ENCODE data around the gene GJA4. TPM values are rescaled to one million over a fixed set of nuclear protein-coding genes. Genes with fewer than 3 reads are reported as not detected.
"Not testable (repeated sequence)": the region's sequence is repeated elsewhere in the genome, so short reads cannot be mapped to it uniquely, and the experiment has no call there.

GJA4 gene
- total and polyA plus RNA-seq, 7 donors: 0.60 to 14.7 (median 7.2) TPM; not detected in 1

GRCh38 chr1:34808051-34808810 lies 15.4 kb downstream of the GJA4 start:
- no peaks in the 10 kb centered on the region for H3K27me3 ChIP-seq
- 92 to 93% methylated on average over 9 of the region's 9 CpGs for WGBS, 2 donors
- peaks cover 0 to 3% (median 0%) of the 10 kb centered on the region in 4 donors for H3K9me3 ChIP-seq
- TF ChIP-seq EP300 (IDR thresholded peaks at IDR 0.05) (no peak), POLR2A (IDR thresholded peaks at IDR 0.05) (no peak), POLR2AphosphoS5 (IDR thresholded peaks at IDR 0.05) (no peak)
- TF ChIP-seq, protein P1, sequence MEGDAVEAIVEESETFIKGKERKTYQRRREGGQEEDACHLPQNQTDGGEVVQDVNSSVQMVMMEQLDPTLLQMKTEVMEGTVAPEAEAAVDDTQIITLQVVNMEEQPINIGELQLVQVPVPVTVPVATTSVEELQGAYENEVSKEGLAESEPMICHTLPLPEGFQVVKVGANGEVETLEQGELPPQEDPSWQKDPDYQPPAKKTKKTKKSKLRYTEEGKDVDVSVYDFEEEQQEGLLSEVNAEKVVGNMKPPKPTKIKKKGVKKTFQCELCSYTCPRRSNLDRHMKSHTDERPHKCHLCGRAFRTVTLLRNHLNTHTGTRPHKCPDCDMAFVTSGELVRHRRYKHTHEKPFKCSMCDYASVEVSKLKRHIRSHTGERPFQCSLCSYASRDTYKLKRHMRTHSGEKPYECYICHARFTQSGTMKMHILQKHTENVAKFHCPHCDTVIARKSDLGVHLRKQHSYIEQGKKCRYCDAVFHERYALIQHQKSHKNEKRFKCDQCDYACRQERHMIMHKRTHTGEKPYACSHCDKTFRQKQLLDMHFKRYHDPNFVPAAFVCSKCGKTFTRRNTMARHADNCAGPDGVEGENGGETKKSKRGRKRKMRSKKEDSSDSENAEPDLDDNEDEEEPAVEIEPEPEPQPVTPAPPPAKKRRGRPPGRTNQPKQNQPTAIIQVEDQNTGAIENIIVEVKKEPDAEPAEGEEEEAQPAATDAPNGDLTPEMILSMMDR (IDR thresholded peaks at IDR 0.05): no peak
- no peak overlapping the region for H3K27ac ChIP-seq
- H3K36me3 ChIP-seq: no peaks in the 10 kb centered on the region
- H3K4me3 ChIP-seq: no peak overlapping the region
- intact Hi-C loops (cut with DNase I): no loop called here
- H3K4me1 ChIP-seq: peaks cover 0 to 3% (median 0%) of the 10 kb centered on the region in 4 donors
- DNase-seq: no peak

DNA sequence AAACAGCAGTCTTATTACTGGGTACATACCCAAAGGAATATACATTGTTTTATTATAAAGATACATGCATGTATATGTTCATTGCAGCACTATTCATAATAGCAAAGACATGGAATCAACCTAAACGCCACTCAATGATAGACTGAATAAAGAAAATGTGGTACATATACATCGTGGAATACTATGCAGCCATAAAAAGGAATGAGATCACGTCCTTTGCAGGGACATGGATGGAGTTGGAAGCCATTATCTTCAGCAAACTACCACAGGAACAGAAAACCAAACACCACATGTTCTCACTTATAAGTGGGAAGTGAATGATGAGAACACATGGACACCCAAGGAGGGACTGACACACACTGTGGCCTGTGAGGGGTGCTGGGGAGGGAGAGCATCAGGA lies 18.0 kb downstream of the GJA4 start:
- intact Hi-C loops (cut with DNase I); DNase-seq; H3K4me1 ChIP-seq; H3K4me3 ChIP-seq; H3K36me3 ChIP-seq; H3K27me3 ChIP-seq; H3K9me3 ChIP-seq; H3K27ac ChIP-seq: not testable (repeated sequence)
- 88 to 95% methylated on average over 3 of the region's 3 CpGs for WGBS, 2 donors

- Histone ChIP-seq H3K4me3 (no peak overlapping the region), H3K9me3 (no peaks in the 10 kb centered on the region), H3K36me3 (no peaks in the 10 kb centered on the region), H3K27ac (no peak overlapping the region), H3K27me3 (no peaks in the 10 kb centered on the region), H3K4me1 (no peaks in the 10 kb centered on the region)
- TF ChIP-seq POLR2A (IDR thresholded peaks at IDR 0.05) (no peak), EP300 (IDR thresholded peaks at IDR 0.05) (no peak), POLR2AphosphoS5 (IDR thresholded peaks at IDR 0.05) (no peak)
- TF ChIP-seq, protein P1 (IDR thresholded peaks at IDR 0.05): no peak
- no peak for DNase-seq
- intact Hi-C loops (cut with DNase I): no loop called here
Observed at GRCh38 chr1:34816332-34816731, 23.5 kb downstream of the GJA4 start.

DNA sequence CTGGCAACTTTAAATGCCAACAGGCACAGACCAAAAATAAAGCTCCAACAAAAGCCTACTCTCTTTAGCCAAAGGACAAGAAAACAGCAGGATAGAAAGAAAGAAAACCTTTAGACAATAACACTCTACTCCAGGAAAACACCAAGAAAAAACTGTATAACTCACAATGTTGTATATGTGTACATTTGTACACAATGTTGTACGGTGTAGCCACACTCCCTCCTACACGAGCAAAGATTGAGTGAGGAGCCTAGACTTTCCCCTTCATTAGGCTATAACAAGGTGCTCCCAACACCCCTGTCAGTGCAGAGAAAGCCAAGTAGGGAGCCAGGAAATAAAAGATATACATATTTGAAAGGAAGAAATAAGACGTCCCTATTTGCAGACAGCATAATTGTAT lies 24.0 kb downstream of the GJA4 start:
- DNase-seq: no peak
- TF ChIP-seq POLR2AphosphoS5 (IDR thresholded peaks at IDR 0.05) (no peak), POLR2A (IDR thresholded peaks at IDR 0.05) (no peak), EP300 (IDR thresholded peaks at IDR 0.05) (no peak)
- TF ChIP-seq, protein P1 (IDR thresholded peaks at IDR 0.05): no peak
- WGBS, 2 donors: 20 to 68% methylated on average over 3 of the region's 3 CpGs

DNA sequence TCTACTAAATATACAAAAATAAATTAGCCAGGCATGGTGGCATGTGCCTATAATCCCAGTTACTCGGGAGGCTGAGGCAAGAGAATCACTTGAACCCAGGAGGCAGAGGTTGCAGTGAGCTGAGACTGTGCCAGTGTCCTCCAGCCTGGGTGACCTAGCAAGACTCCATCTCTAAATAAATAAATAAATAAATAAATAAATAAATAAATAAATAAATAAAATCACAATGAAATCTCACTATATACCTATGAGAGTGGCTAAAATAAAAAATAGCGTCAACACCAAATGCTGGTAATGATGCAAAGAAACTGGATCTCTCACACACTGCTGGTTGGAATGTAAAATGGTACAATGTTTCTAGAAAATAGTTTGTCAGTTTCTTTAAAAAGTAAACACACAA lies 26.1 kb downstream of the GJA4 start:
- intact Hi-C loops (cut with DNase I); DNase-seq; H3K4me1 ChIP-seq; H3K27ac ChIP-seq; H3K9me3 ChIP-seq; H3K4me3 ChIP-seq; H3K36me3 ChIP-seq; H3K27me3 ChIP-seq: not testable (repeated sequence)
- WGBS, 2 donors: 92 to 96% methylated on average over 2 of the region's 2 CpGs

More for the DNA sequence above, 24.0 kb downstream of the GJA4 start:
- no peaks in the 10 kb centered on the region for H3K36me3 ChIP-seq
- H3K27ac ChIP-seq: no peak overlapping the region
- H3K4me1 ChIP-seq: no peaks in the 10 kb centered on the region
- H3K9me3 ChIP-seq: no peaks in the 10 kb centered on the region
- intact Hi-C loops (cut with DNase I): no loop called here
- H3K4me3 ChIP-seq: no peak overlapping the region
- H3K27me3 ChIP-seq: no peaks in the 10 kb centered on the region

DNA sequence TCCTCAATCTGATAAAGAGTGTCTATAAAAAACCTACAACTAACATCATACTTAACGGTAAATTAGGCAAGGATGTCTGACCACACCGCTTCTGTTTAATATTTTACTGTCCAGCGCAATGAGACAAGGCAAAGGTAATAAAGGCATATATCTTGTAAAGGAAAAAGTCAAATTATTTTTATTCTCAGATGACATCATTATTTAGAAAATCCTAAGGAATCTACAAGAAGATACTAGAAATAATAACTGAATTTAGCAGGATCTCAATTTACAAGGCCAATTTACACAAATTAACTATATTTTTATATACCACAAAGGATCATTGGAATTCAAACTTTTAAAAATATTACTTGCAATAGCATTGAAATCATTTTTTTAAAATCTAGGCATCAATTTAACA lies 29.4 kb downstream of the GJA4 start:
- Histone ChIP-seq H3K27ac (no peak overlapping the region), H3K36me3 (no peaks in the 10 kb centered on the region), H3K9me3 (no peaks in the 10 kb centered on the region), H3K27me3 (no peaks in the 10 kb centered on the region), H3K4me1 (no peaks in the 10 kb centered on the region), H3K4me3 (no peak overlapping the region)
- DNase-seq: no peak
- TF ChIP-seq POLR2AphosphoS5 (IDR thresholded peaks at IDR 0.05) (no peak), POLR2A (IDR thresholded peaks at IDR 0.05) (no peak), EP300 (IDR thresholded peaks at IDR 0.05) (no peak)
- TF ChIP-seq, protein P1 (IDR thresholded peaks at IDR 0.05): no peak
- 50 to 62% methylated on average over 3 of the region's 3 CpGs for WGBS, 2 donors
- intact Hi-C loops (cut with DNase I): no loop called here

Data from sigmoid colon (tissue), 7 donors.